CD4-positive, CD25-positive, alpha-beta regulatory T cell (primary cell): ENCODE data around the gene ADO. TPM values are rescaled to one million over a fixed set of nuclear protein-coding genes. Genes with fewer than 3 reads are reported as not detected.
A peak's percentile ranks its signal among the peaks of the same experiment; 100 is the strongest.

Source experiments
- ATAC-seq, 2 donors: fragments of 150-1000 bp; cut with Tn5 transposase; one replicate each; pipeline ENCODE4 v1.10.0; 2021; ENCODE audit warnings: low read depth in 2 of 2, moderate number of reproducible peaks in 2 of 2, moderate library complexity in 1 of 2
- DNase-seq, 3 donors: peaks; one replicate each; pipeline versions ENCODE4 v3.0.0 to v3.0.0-alpha.2; 2012 to 2022; ENCODE audit warnings: mixed read lengths in 1 of 3
- H3K27ac ChIP-seq: one replicate; pipeline ENCODE4 v1.7.0; 2013; ENCODE audit warnings: mild to moderate bottlenecking, low read length; ENCODE audit not compliant: insufficient read depth, poor library complexity, severe bottlenecking
- H3K27me3 ChIP-seq: one replicate; pipeline ENCODE4 v1.7.0; 2013; ENCODE audit warnings: low read length; ENCODE audit not compliant: control insufficient read depth, insufficient read depth
- H3K36me3 ChIP-seq: one replicate; pipeline ENCODE4 v1.7.0; 2013; ENCODE audit warnings: mild to moderate bottlenecking, low read length, moderate library complexity; ENCODE audit not compliant: control insufficient read depth, insufficient read depth
- H3K4me1 ChIP-seq: 2 replicates; pipeline ENCODE4 v1.7.0; 2013; ENCODE audit warnings: mild to moderate bottlenecking, low read length; ENCODE audit not compliant: insufficient read depth, control insufficient read depth, poor library complexity, severe bottlenecking
- H3K4me3 ChIP-seq: one replicate; pipeline ENCODE4 v1.7.0; 2013; ENCODE audit warnings: low read depth, mild to moderate bottlenecking, low read length, moderate library complexity
- H3K9me3 ChIP-seq, 2 experiments: 1 replicate in 1 of 2; 2 replicates in 1 of 2; pipeline ENCODE4 v1.7.0; 2013; ENCODE audit warnings: low read length in 2 of 2, mild to moderate bottlenecking in 1 of 2, moderate library complexity in 1 of 2; ENCODE audit not compliant: control insufficient read depth in 2 of 2
- H3K27ac Mint-ChIP-seq, 3 donors: one replicate each; pipeline ENCODE4 v1.8.0; 2020 to 2022; ENCODE audit warnings: mild to moderate bottlenecking in 3 of 3, mixed read lengths in 3 of 3, moderate library complexity in 2 of 3
- H3K27me3 Mint-ChIP-seq: one replicate; pipeline ENCODE4 v1.8.0; 2022; ENCODE audit warnings: mild to moderate bottlenecking, mixed read lengths
- H3K36me3 Mint-ChIP-seq: one replicate; pipeline ENCODE4 v1.8.0; 2020; ENCODE audit warnings: mixed read lengths
- H3K4me1 Mint-ChIP-seq, 4 donors: one replicate each; pipeline ENCODE4 v1.8.0; 2020 to 2022; ENCODE audit warnings: mixed read lengths in 4 of 4, mild to moderate bottlenecking in 1 of 4
- H3K4me3 Mint-ChIP-seq, 4 donors: one replicate each; pipeline ENCODE4 v1.8.0; 2020 to 2022; ENCODE audit warnings: mild to moderate bottlenecking in 4 of 4, mixed read lengths in 4 of 4, moderate library complexity in 3 of 4
- H3K9me3 Mint-ChIP-seq, 7 donors: one replicate each; pipeline ENCODE4 v1.8.0; 2020 to 2022; ENCODE audit warnings: mixed read lengths in 7 of 7, mild to moderate bottlenecking in 3 of 7, moderate library complexity in 2 of 7
- polyA plus RNA-seq, 4 donors: library from polyadenylated mRNA; unstranded; fragments of 300-500 nt; fragmentation: Illumina TruSeq; gene quantifications; one replicate each; pipeline ENCODE4 v1.2.3, GENCODE V29; 2021
- total RNA-seq: library from RNA; stranded (reverse); gene quantifications from one replicate; pipeline ENCODE4 v1.2.3, GENCODE V29; 2022

ADO gene
- total and polyA plus RNA-seq, 5 donors from 2014 or later: 1.4 to 11.1 (median 2.7) TPM

DNA sequence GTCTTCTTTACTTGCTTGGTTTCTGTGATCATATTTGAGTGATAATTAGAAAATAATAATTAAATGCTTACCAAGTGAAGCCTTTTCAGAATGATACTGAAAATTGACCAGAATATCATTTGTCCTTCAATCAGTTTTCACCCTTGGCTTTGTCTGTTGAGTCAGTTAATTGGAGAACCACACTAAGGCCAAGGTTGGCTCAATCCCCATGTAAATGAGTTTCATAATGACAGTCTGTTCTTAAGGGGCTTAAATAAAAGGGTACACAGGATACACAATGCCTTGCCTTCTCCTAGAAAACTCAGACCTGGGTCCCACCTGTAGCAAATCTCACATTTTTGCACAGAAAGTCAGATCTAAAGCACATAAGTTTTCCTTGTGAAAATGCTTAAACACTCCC lies 42.9 kb downstream of the ADO start:
- Mint-ChIP-seq H3K27me3 (peaks cover 22% of the 10 kb centered on the region), H3K4me3 (no peak overlapping the region), H3K36me3 (peaks cover 4% of the 10 kb centered on the region), H3K4me1 (peaks cover 0 to 2% (median under 1%) of the 10 kb centered on the region in 4 donors), H3K9me3 (peaks cover 6 to 22% (median 14%) of the 10 kb centered on the region in 7 donors), H3K27ac (no peak overlapping the region)
- no peaks in the 10 kb centered on the region for H3K36me3 ChIP-seq
- H3K27ac ChIP-seq: no peak overlapping the region
- H3K27me3 ChIP-seq: peaks cover 7% of the 10 kb centered on the region
- DNase-seq (no peak), ATAC-seq (no peak)
- peaks cover 11 to 16% of the 10 kb centered on the region in 2 experiments for H3K9me3 ChIP-seq
- no peak overlapping the region for H3K4me3 ChIP-seq
- H3K4me1 ChIP-seq: no peaks in the 10 kb centered on the region

DNA sequence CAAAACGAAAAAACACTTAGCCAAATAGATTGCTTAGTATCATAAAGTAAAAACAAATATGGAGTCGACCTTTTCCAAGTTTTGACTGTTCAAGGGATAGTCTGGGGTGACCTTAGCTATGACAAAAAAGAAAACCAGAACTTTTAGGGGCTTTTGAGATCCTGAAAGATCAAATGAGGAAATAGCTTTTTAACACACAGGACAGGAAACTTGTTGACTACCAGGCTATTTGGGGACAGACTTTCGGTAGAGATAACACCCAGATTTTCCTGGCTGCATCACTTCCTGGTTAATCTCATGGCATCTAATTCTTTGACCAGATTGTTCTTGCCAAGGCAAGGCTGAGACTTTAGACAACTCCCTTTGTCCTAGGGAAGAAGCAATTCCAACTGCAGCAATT lies 46.1 kb downstream of the ADO start:
- Mint-ChIP-seq H3K4me1 (peaks cover 0 to 11% (median 1%) of the 10 kb centered on the region in 4 donors), H3K4me3 (no peak overlapping the region), H3K9me3 (peaks cover 6 to 22% (median 9%) of the 10 kb centered on the region in 7 donors), H3K27ac (no peak overlapping the region), H3K36me3 (peaks cover 4% of the 10 kb centered on the region), H3K27me3 (peaks cover 21% of the 10 kb centered on the region)
- H3K27me3 ChIP-seq: peaks cover 3% of the 10 kb centered on the region
- no peak overlapping the region for H3K27ac ChIP-seq
- H3K9me3 ChIP-seq: peaks cover 11 to 16% of the 10 kb centered on the region in 2 experiments
- DNase-seq (no peak), ATAC-seq (no peak)
- H3K4me1 ChIP-seq: no peaks in the 10 kb centered on the region
- H3K4me3 ChIP-seq: no peak overlapping the region
- H3K36me3 ChIP-seq: no peaks in the 10 kb centered on the region

DNA sequence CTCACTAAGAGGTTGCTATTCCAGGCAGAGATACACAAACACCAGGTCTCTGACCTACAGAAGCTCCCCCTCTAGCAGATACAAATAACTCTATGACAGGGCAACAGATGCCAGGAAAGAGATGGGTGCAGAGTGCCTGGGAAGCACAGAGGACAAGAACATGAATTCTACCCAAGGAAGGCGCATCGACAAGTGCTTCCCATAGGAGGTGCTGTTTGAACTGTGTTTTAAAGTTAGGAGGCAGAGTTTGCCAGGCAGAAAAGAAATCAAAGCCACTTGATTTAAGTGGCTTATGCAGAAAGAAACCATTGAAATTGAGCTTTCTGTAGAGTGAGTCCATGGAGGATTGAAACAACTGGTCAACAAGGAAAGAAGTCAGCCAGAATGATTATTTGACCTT lies 46.9 kb downstream of the ADO start:
- Mint-ChIP-seq H3K27ac (no peak overlapping the region), H3K27me3 (peaks cover 27% of the 10 kb centered on the region), H3K36me3 (peaks cover 4% of the 10 kb centered on the region), H3K9me3 (peaks cover 6 to 22% (median 8%) of the 10 kb centered on the region in 7 donors), H3K4me3 (no peak overlapping the region), H3K4me1 (peaks cover 0 to 11% (median 1%) of the 10 kb centered on the region in 4 donors)
- peaks cover 11 to 16% of the 10 kb centered on the region in 2 experiments for H3K9me3 ChIP-seq
- H3K4me1 ChIP-seq: no peaks in the 10 kb centered on the region
- peaks cover 3% of the 10 kb centered on the region for H3K27me3 ChIP-seq
- no peak overlapping the region for H3K27ac ChIP-seq
- H3K4me3 ChIP-seq: no peak overlapping the region
- no peak for ATAC-seq
- H3K36me3 ChIP-seq: no peaks in the 10 kb centered on the region
- DNase-seq: peak in 1 of 3 donors; percentile 37

DNA sequence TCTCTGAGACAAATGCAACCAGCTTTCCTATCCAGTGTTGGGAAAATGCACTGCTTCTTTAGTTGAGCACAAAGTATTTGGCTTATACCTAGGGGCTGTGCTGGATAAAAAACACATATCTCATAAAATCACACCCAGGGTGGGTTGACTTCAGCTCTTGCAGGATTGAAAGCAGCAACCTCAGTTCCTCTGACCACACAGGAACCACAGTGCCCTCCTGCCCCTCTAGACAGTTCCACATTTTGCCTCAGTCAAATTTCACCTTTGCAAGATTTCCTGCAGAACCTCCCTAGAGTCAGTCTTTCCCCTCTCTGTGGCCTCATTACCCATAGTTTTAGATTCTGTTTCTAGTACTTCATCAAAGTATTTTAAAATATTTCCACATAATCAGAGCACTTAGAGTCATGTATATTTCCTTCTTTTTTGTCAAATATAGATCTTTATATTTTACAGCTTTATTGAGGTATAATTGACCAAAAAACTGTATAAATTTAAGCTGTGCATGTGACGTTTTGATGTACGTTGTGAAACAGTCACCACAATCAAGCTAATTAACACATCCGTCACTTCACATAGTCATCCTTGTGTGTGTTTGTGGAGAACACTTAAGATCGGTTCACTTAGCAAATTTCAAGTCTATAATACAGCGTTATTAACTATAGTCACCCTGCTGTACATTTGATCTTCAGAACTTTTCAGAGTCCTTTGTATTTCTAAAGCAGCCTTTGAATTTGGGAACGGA lies 48.6 kb downstream of the ADO start:
- no peaks in the 10 kb centered on the region for H3K27me3 ChIP-seq
- peaks cover 0 to 10% (median 6%) of the 10 kb centered on the region in 7 donors for H3K9me3 Mint-ChIP-seq
- peaks cover 0 to 11% (median 1%) of the 10 kb centered on the region in 4 donors for H3K4me1 Mint-ChIP-seq
- H3K4me3 Mint-ChIP-seq: no peak overlapping the region
- DNase-seq: no peak
- peaks cover 26% of the 10 kb centered on the region for H3K27me3 Mint-ChIP-seq
- no peak overlapping the region for H3K27ac ChIP-seq
- peaks cover 4% of the 10 kb centered on the region for H3K36me3 Mint-ChIP-seq
- no peak overlapping the region for H3K4me3 ChIP-seq
- peaks cover 0 to 4% of the 10 kb centered on the region in 2 experiments for H3K9me3 ChIP-seq
- no peaks in the 10 kb centered on the region for H3K36me3 ChIP-seq
- ATAC-seq: no peak
- H3K27ac Mint-ChIP-seq: peak overlapping the region in 1 of 3 donors; percentile 6
- no peaks in the 10 kb centered on the region for H3K4me1 ChIP-seq

DNA sequence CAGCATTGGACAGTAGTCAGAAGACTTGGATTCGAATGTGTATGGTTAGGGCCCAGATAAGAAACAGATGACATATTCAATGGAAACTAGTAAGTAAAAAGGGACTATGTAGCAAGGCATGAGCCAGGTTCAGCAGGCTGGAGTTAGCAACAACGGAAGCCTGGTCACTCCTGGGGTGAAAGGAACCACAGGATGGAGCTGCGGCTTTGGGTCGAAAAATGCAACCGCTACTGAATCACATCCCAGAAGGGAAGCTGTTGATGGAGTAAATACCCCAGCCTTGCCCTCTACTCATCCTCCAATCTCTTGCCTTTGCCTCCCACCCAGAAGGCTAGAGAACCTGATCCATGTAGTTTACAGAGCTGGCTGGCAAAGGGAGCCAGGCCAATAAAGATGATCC lies 49.2 kb downstream of the ADO start:
- Histone ChIP-seq H3K36me3 (no peaks in the 10 kb centered on the region), H3K9me3 (no peaks in the 10 kb centered on the region), H3K4me1 (no peaks in the 10 kb centered on the region), H3K27ac (no peak overlapping the region), H3K4me3 (no peak overlapping the region), H3K27me3 (no peaks in the 10 kb centered on the region)
- Mint-ChIP-seq H3K4me3 (no peak overlapping the region), H3K27me3 (peaks cover 26% of the 10 kb centered on the region), H3K27ac (peak overlapping the region in 1 of 3 donors; percentile 6), H3K9me3 (peaks cover 0 to 5% (median 4%) of the 10 kb centered on the region in 7 donors), H3K4me1 (peaks cover 0 to 11% (median 1%) of the 10 kb centered on the region in 4 donors), H3K36me3 (no peaks in the 10 kb centered on the region)
- DNase-seq (no peak), ATAC-seq (no peak)

DNA sequence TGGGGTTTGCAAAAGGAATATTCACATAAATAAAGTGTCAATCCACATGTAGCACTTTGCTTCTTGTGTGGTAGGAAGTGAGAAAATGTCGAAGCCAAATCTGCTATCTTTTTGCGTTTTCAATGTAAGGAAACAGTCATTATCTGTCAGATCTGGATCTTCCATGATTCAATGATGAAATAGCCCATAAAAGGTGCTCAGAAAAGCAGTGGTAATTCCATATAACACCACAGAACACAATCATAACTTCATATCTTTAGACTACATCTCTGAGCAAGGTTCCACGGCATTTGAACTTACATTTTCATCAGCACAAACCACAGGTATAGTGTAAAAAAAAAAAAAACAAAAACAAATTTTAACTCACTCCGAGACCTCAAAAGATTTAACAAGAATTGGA lies 51.5 kb downstream of the ADO start:
- H3K9me3 Mint-ChIP-seq: peaks cover 0 to 2% (median 0%) of the 10 kb centered on the region in 7 donors
- peaks cover 0 to 14% (median 3%) of the 10 kb centered on the region in 4 donors for H3K4me1 Mint-ChIP-seq
- no peaks in the 10 kb centered on the region for H3K9me3 ChIP-seq
- DNase-seq (peak in 1 of 3 donors; percentile 12), ATAC-seq (no peak)
- no peaks in the 10 kb centered on the region for H3K36me3 ChIP-seq
- H3K27ac ChIP-seq: no peak overlapping the region
- H3K4me1 ChIP-seq: peaks cover under 1% of the 10 kb centered on the region
- no peaks in the 10 kb centered on the region for H3K27me3 ChIP-seq
- H3K4me3 Mint-ChIP-seq: no peak overlapping the region
- peaks cover 24% of the 10 kb centered on the region for H3K27me3 Mint-ChIP-seq
- no peaks in the 10 kb centered on the region for H3K36me3 Mint-ChIP-seq
- no peak overlapping the region for H3K4me3 ChIP-seq
- H3K27ac Mint-ChIP-seq: no peak overlapping the region

Other genes with a start within 250 kb of the ADO start
- 7.5 TPM for gene EGR2, start 11.6 kb downstream of the ADO start, total RNA-seq
- gene EGR2, start 11.6 kb downstream of the ADO start, polyA plus RNA-seq: under 1 TPM; 0.13 to 0.61 (median 0.37) TPM